ENCODE measurements around the gene UBE2E1.

DNA sequence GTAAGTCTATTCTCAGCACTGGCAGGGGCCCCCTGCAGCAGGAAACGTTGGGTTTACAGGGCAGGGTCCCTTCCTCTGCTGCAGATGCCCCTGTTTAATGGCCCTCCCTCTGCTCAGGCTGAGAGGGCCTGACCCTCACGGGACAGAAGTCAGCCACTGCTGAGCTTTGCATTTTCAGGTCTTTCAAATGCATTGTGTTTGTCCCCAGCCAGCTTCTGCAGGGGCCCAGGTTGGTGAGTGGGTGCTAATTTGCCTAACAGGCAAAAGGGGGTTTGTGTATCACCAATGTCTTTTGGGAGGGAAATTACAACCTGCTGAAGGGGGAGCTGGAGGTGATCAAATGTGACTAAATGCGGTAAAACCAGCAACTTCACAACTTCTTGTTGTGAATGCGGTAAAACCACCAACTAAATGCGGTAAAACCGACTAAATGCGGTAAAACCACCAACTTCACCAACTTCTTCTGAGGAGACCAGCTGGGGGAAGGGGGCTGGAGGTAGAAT is 44.8 kb upstream of the UBE2E1 start:
- TF ChIP-seq, protein P1, sequence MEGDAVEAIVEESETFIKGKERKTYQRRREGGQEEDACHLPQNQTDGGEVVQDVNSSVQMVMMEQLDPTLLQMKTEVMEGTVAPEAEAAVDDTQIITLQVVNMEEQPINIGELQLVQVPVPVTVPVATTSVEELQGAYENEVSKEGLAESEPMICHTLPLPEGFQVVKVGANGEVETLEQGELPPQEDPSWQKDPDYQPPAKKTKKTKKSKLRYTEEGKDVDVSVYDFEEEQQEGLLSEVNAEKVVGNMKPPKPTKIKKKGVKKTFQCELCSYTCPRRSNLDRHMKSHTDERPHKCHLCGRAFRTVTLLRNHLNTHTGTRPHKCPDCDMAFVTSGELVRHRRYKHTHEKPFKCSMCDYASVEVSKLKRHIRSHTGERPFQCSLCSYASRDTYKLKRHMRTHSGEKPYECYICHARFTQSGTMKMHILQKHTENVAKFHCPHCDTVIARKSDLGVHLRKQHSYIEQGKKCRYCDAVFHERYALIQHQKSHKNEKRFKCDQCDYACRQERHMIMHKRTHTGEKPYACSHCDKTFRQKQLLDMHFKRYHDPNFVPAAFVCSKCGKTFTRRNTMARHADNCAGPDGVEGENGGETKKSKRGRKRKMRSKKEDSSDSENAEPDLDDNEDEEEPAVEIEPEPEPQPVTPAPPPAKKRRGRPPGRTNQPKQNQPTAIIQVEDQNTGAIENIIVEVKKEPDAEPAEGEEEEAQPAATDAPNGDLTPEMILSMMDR (IDR thresholded peaks at IDR 0.05 in 8 of 11, conservative IDR thresholded peaks at IDR 0.05 in 3 of 11), result no peak
- TF ChIP-seq POLR2A (IDR thresholded peaks at IDR 0.05) (no peak), POLR2AphosphoS5 (IDR thresholded peaks at IDR 0.05) (no peak)
